IMR-90 (cell line): ENCODE data around the gene DNM2. TPM values are rescaled to one million over a fixed set of nuclear protein-coding genes. Genes with fewer than 3 reads are reported as not detected.

ENCODE experiments used
- ATAC-seq: fragments of 200-7000 bp; cut with Tn5 transposase; 2 replicates; pipeline ENCODE4 v1.9.1; 2020; ENCODE audit warnings: low read depth, mild to moderate bottlenecking, moderate library complexity
- BruUV-seq: library from RNA; stranded (reverse); fragments of 400-500 nt; replicated peaks from 2 replicates; lab custom pipeline; 2021; lab: Mats Ljungman, UMichigan
- CTCF ChIA-PET: fragments of 300-600 bp; formaldehyde crosslinking; extraction: SDS; loops from one replicate; lab custom pipeline; 2021; ENCODE audit warnings: antibody characterized with exemption; lab: Yijun Ruan, JAX
- POLR2A ChIA-PET: fragments of 300-600 bp; sonication (Branson Sonifier 250); formaldehyde crosslinking; loops from one replicate; lab custom pipeline; 2022; ENCODE audit warnings: antibody characterized with exemption; ENCODE audit not compliant: unreplicated experiment; lab: Charles Lee
- DNase-seq: peaks from one replicate; pipeline ENCODE4 v3.0.0; 2013
- H2AFZ ChIP-seq: replicated peaks from 2 replicates; pipeline ENCODE3; 2013; ENCODE audit warnings: low read length, mild to moderate bottlenecking; ENCODE audit not compliant: poor library complexity
- H2AK5ac ChIP-seq: 2 replicates; pipeline ENCODE4 v1.6.1; 2013; ENCODE audit warnings: low read depth, low read length, inconsistent platforms
- H2AK9ac ChIP-seq: replicated peaks from 2 replicates; pipeline ENCODE3; 2013; ENCODE audit warnings: mild to moderate bottlenecking, low read depth, low read length, moderate library complexity; ENCODE audit not compliant: poor library complexity
- H2BK120ac ChIP-seq: 2 replicates; pipeline ENCODE4 v1.6.1; 2013; ENCODE audit warnings: low read depth, low read length, inconsistent platforms
- H2BK15ac ChIP-seq: 3 replicates; pipeline ENCODE4 v1.6.1; 2013; ENCODE audit warnings: low read depth, low read length, inconsistent platforms
- H2BK20ac ChIP-seq: 2 replicates; pipeline ENCODE4 v1.6.1; 2013; ENCODE audit warnings: low read depth, mild to moderate bottlenecking, inconsistent platforms, low read length, moderate library complexity
- H2BK5ac ChIP-seq: 2 replicates; pipeline ENCODE4 v1.6.1; 2013; ENCODE audit warnings: mild to moderate bottlenecking, low read depth, low read length, inconsistent platforms; ENCODE audit not compliant: poor library complexity, severe bottlenecking
- H3K14ac ChIP-seq: replicated peaks from 2 replicates; pipeline ENCODE4 v1.6.1; 2013; ENCODE audit warnings: low read depth, low read length, inconsistent platforms
- H3K18ac ChIP-seq: 2 replicates; pipeline ENCODE4 v1.6.1; 2013; ENCODE audit warnings: low read depth, low read length, control low read depth
- H3K23ac ChIP-seq: 2 replicates; pipeline ENCODE4 v1.6.1; 2013; ENCODE audit warnings: low read depth, low read length, inconsistent platforms
- H3K27ac ChIP-seq: 2 replicates; pipeline ENCODE4 v1.5.1; 2013; ENCODE audit warnings: mild to moderate bottlenecking, control low read depth, low read length; ENCODE audit not compliant: insufficient read depth
- H3K27me3 ChIP-seq: 2 replicates; pipeline ENCODE4 v1.6.1; 2013; ENCODE audit warnings: low read length; ENCODE audit not compliant: control insufficient read depth, insufficient read depth
- H3K36me3 ChIP-seq: 2 replicates; pipeline ENCODE4 v1.6.1; 2013; ENCODE audit warnings: low read length, mixed read lengths; ENCODE audit not compliant: control insufficient read depth, insufficient read depth
- H3K4ac ChIP-seq: 2 replicates; pipeline ENCODE4 v1.6.1; 2013; ENCODE audit warnings: low read depth, low read length, inconsistent platforms
- H3K4me1 ChIP-seq: 2 replicates; pipeline ENCODE4 v1.6.1; 2013; ENCODE audit warnings: low read length, mixed read lengths; ENCODE audit not compliant: control insufficient read depth, insufficient read depth
- H3K4me2 ChIP-seq: 2 replicates; pipeline ENCODE4 v1.6.1; 2013; ENCODE audit warnings: low read depth, mild to moderate bottlenecking, control low read depth, low read length, moderate library complexity
- H3K4me3 ChIP-seq: 2 replicates; pipeline ENCODE4 v1.5.1; 2013; ENCODE audit warnings: low read depth, mild to moderate bottlenecking, control low read depth, low read length, moderate library complexity; ENCODE audit not compliant: insufficient read depth
- H3K56ac ChIP-seq: 2 replicates; pipeline ENCODE4 v1.6.1; 2013; ENCODE audit warnings: low read length, inconsistent platforms; ENCODE audit not compliant: insufficient read depth; ENCODE audit errors: extremely low read depth
- H3K79me1 ChIP-seq, 2 experiments: 2 replicates each; pipeline ENCODE4 v1.6.1; 2013; ENCODE audit warnings: low read length in 2 of 2, inconsistent platforms in 1 of 2, low read depth in 1 of 2
- H3K9ac ChIP-seq: 2 replicates; pipeline ENCODE4 v1.6.1; 2013; ENCODE audit warnings: low read depth, low read length, control low read depth
- H3K9me1 ChIP-seq: 2 replicates; pipeline ENCODE4 v1.6.1; 2013; ENCODE audit warnings: low read length, inconsistent platforms; ENCODE audit not compliant: insufficient read depth
- H3K9me3 ChIP-seq: 2 replicates; pipeline ENCODE4 v1.6.1; 2013; ENCODE audit warnings: low read length; ENCODE audit not compliant: control insufficient read depth, insufficient read depth
- H4K20me1 ChIP-seq: 2 replicates; pipeline ENCODE4 v1.6.1; 2013; ENCODE audit warnings: low read length, inconsistent platforms; ENCODE audit not compliant: insufficient read depth
- H4K5ac ChIP-seq: 2 replicates; pipeline ENCODE4 v1.6.1; 2013; ENCODE audit warnings: mild to moderate bottlenecking, low read depth, low read length, control low read depth
- H4K8ac ChIP-seq, 2 experiments: 2 replicates each; pipeline ENCODE4 v1.6.1; 2013; ENCODE audit warnings: low read depth in 2 of 2, low read length in 2 of 2, control low read depth in 1 of 2, inconsistent platforms in 1 of 2
- H4K91ac ChIP-seq: 2 replicates; pipeline ENCODE4 v1.6.1; 2013; ENCODE audit warnings: low read depth, low read length, inconsistent platforms; ENCODE audit not compliant: insufficient read depth
- BHLHE40 ChIP-seq: fragments of 150-350 bp; IDR thresholded peaks from 2 replicates; pipeline ENCODE4 v1.6.1; 2016; ENCODE audit warnings: mild to moderate bottlenecking, low read depth, low read length
- CEBPB ChIP-seq: IDR thresholded peaks from 2 replicates; pipeline ENCODE4 v1.6.1; 2012; ENCODE audit warnings: low read depth, low read length, improper control_type of control experiment
- CHD1 ChIP-seq: IDR thresholded peaks from 2 replicates; pipeline ENCODE4 v1.6.1; 2012; ENCODE audit warnings: low read depth, low read length, improper control_type of control experiment
- FOS ChIP-seq: fragments of 150-350 bp; IDR thresholded peaks from 2 replicates; pipeline ENCODE4 v1.6.1; 2016; ENCODE audit warnings: low read depth, low read length
- MAFK ChIP-seq: IDR thresholded peaks from 2 replicates; pipeline ENCODE4 v1.6.1; 2012; ENCODE audit warnings: low read depth, low read length, improper control_type of control experiment
- MAZ ChIP-seq: IDR thresholded peaks from 2 replicates; pipeline ENCODE4 v1.6.1; 2012; ENCODE audit warnings: low read depth, mild to moderate bottlenecking, low read length, improper control_type of control experiment, moderate library complexity, borderline replicate concordance
- MXI1 ChIP-seq: IDR thresholded peaks from 2 replicates; pipeline ENCODE4 v1.6.1; 2012; ENCODE audit warnings: low read depth, mild to moderate bottlenecking, low read length, moderate library complexity, borderline replicate concordance
- NFE2L2 ChIP-seq: fragments of 150-350 bp; IDR thresholded peaks from 2 replicates; pipeline ENCODE4 v1.6.1; 2016; ENCODE audit warnings: low read depth, mild to moderate bottlenecking, low read length
- POLR2A ChIP-seq: IDR thresholded peaks from 2 replicates; pipeline ENCODE4 v1.6.1; 2012; ENCODE audit warnings: mild to moderate bottlenecking, low read depth, low read length
- RAD21 ChIP-seq: IDR thresholded peaks from 2 replicates; pipeline ENCODE4 v1.6.1; 2012; ENCODE audit warnings: low read length, improper control_type of control experiment
- RCOR1 ChIP-seq: IDR thresholded peaks from 2 replicates; pipeline ENCODE4 v1.6.1; 2012; ENCODE audit warnings: mild to moderate bottlenecking, low read length, improper control_type of control experiment; ENCODE audit not compliant: insufficient replicate concordance
- RFX5 ChIP-seq: IDR thresholded peaks from 2 replicates; pipeline ENCODE4 v1.8.0; 2012; ENCODE audit warnings: low read depth, mild to moderate bottlenecking, low read length, moderate library complexity
- SMC3 ChIP-seq: fragments of 150-350 bp; IDR thresholded peaks from 2 replicates; pipeline ENCODE4 v1.6.1; 2016; ENCODE audit warnings: low read depth, mild to moderate bottlenecking, antibody characterized with exemption, low read length, moderate library complexity
- WGBS, 2 experiments: methylation state at CpG; one replicate each; pipeline versions ENCODE4 v1.1.5 to v1.1.7; 2013; ENCODE audit warnings: missing lambda C conversion rate in 2 of 2; ENCODE audit not compliant: insufficient read length in 1 of 2; ENCODE audit errors: extremely low coverage in 2 of 2; 5-methylcytosine and 5-hydroxymethylcytosine counted together
- dilution Hi-C: fragments of 300-500 bp; cut with HindIII; formaldehyde crosslinking; loops from one replicate; pipeline ENCODE4 v1.14.3; 2018; ENCODE audit warnings: low sequenced_read_pairs; ENCODE audit not compliant: unreplicated experiment
- in situ Hi-C: fragments of 300-500 bp; cut with MboI; formaldehyde crosslinking; loops from 3 replicates; pipeline ENCODE4 v1.14.3; 2019; ENCODE audit warnings: low sequenced_read_pairs, inconsistent platforms, mixed read lengths
- intact Hi-C: fragments of 100-400 bp; cut with micrococcal nuclease; formaldehyde crosslinking; loops from 2 replicates; pipeline ENCODE4 v1.10.0; 2022
- polyA plus RNA-seq, 3 experiments: library from polyadenylated mRNA; depleted of rRNA; stranded (reverse); fragments of >200 nt; gene quantifications; 2 replicates each; pipeline ENCODE4 v1.2.3, GENCODE V29; 2012; ENCODE audit warnings: low replicate concordance in 1 of 3
- total RNA-seq: library from RNA; depleted of rRNA; stranded (reverse); fragments of >200 nt; gene quantifications from 2 replicates; pipeline ENCODE4 v1.2.3, GENCODE V29; 2012
- TF ChIP-seq, protein P1 (sequence below): fragments of 150-350 bp; IDR thresholded peaks from 2 replicates; pipeline ENCODE4 v1.6.1; 2016; ENCODE audit warnings: low read depth, mild to moderate bottlenecking, low read length, moderate library complexity, borderline replicate concordance
- TF ChIP-seq, protein P2 (sequence below): conservative IDR thresholded peaks from 2 replicates; pipeline ENCODE4 v1.5.1; 2012; ENCODE audit warnings: mild to moderate bottlenecking, low read depth, low read length, improper control_type of control experiment

The DNM2 gene
- total and polyA plus RNA-seq, 2 of the 4 experiments (the other 2 are of a cell fraction) = 55.6 to 74.2 TPM

GRCh38 chr19:10694706-10695307, 23.1 kb upstream of the DNM2 start:
- H3K4me2 ChIP-seq = no peak overlapping the region
- no peak overlapping the region for H3K14ac ChIP-seq
- no peak overlapping the region for H3K18ac ChIP-seq
- no peak for ATAC-seq
- no peak overlapping the region for H4K91ac ChIP-seq
- BruUV-seq = no TSS peak
- no peak overlapping the region for H3K23ac ChIP-seq
- no peak overlapping the region for H2BK15ac ChIP-seq
- peaks cover 29% of the 10 kb centered on the region for H3K36me3 ChIP-seq
- no peak overlapping the region for H3K4ac ChIP-seq
- no peak overlapping the region for H2AK9ac ChIP-seq
- no peak overlapping the region for H3K9ac ChIP-seq
- H4K5ac ChIP-seq = no peak overlapping the region
- TF ChIP-seq, protein P1, sequence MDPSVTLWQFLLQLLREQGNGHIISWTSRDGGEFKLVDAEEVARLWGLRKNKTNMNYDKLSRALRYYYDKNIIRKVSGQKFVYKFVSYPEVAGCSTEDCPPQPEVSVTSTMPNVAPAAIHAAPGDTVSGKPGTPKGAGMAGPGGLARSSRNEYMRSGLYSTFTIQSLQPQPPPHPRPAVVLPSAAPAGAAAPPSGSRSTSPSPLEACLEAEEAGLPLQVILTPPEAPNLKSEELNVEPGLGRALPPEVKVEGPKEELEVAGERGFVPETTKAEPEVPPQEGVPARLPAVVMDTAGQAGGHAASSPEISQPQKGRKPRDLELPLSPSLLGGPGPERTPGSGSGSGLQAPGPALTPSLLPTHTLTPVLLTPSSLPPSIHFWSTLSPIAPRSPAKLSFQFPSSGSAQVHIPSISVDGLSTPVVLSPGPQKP = no peak
- TF ChIP-seq CEBPB = no peak
- TF ChIP-seq FOS = no peak
- no peak for TF ChIP-seq POLR2A
- TF ChIP-seq MXI1 = no peak
- TF ChIP-seq RFX5 = no peak
- no peak for TF ChIP-seq BHLHE40
- TF ChIP-seq, protein P2, sequence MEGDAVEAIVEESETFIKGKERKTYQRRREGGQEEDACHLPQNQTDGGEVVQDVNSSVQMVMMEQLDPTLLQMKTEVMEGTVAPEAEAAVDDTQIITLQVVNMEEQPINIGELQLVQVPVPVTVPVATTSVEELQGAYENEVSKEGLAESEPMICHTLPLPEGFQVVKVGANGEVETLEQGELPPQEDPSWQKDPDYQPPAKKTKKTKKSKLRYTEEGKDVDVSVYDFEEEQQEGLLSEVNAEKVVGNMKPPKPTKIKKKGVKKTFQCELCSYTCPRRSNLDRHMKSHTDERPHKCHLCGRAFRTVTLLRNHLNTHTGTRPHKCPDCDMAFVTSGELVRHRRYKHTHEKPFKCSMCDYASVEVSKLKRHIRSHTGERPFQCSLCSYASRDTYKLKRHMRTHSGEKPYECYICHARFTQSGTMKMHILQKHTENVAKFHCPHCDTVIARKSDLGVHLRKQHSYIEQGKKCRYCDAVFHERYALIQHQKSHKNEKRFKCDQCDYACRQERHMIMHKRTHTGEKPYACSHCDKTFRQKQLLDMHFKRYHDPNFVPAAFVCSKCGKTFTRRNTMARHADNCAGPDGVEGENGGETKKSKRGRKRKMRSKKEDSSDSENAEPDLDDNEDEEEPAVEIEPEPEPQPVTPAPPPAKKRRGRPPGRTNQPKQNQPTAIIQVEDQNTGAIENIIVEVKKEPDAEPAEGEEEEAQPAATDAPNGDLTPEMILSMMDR = no peak
- no peak for TF ChIP-seq NFE2L2
- TF ChIP-seq RCOR1 = no peak
- no peak for TF ChIP-seq MAFK
- no peak for TF ChIP-seq SMC3
- TF ChIP-seq CHD1 = no peak
- TF ChIP-seq RAD21 = no peak
- TF ChIP-seq MAZ = no peak
- peaks cover 0 to 33% of the 10 kb centered on the region in 2 experiments for H3K79me1 ChIP-seq
- no peaks in the 10 kb centered on the region for H3K4me1 ChIP-seq
- intact Hi-C loops = loop anchor here (10.0 kb wide), 1 partner anchor 290 kb away; the partner anchor contains the start of gene CDC37
- H4K8ac ChIP-seq = no peak overlapping the region
- H3K9me3 ChIP-seq = no peaks in the 10 kb centered on the region
- 43% methylated on average over 1 of the region's 16 CpGs; no CpG with 5 or more reads in 1 of the 2 experiments for WGBS, 2 experiments
- H4K20me1 ChIP-seq = peaks cover 61% of the 10 kb centered on the region
- dilution Hi-C loops = no loop called here
- H3K9me1 ChIP-seq = peaks cover 23% of the 10 kb centered on the region
- H3K27me3 ChIP-seq = no peaks in the 10 kb centered on the region
- H2AK5ac ChIP-seq = no peak overlapping the region
- no peak overlapping the region for H2BK20ac ChIP-seq
- no peak overlapping the region for H2BK5ac ChIP-seq
- no peak for DNase-seq
- H2AFZ ChIP-seq = no peak overlapping the region
- no peak overlapping the region for H2BK120ac ChIP-seq
- in situ Hi-C loops = no loop called here
- H3K56ac ChIP-seq = no peak overlapping the region
- ChIA-PET POLR2A (no interaction called here), CTCF (no interaction called here)
- no peak overlapping the region for H3K27ac ChIP-seq
- no peak overlapping the region for H3K4me3 ChIP-seq
